ENCODE data around the gene HAPSTR1.

The HAPSTR1 gene

GRCh38 chr16:9095171-9095570 is 3.7 kb downstream of the HAPSTR1 start:
- no peak overlapping the region for H2BK120ac ChIP-seq (ENCODE audit: low read depth, low read length)
- no peak for DNase-seq
- peaks cover 17% of the 10 kb centered on the region for H3K4me1 ChIP-seq (ENCODE audit: control insufficient read depth, insufficient read depth, low read depth, low read length)
- H3K4me3 ChIP-seq (ENCODE audit: insufficient read depth in 1 of 2, low read depth in 1 of 2, low read length in 2 of 2) = peak overlapping the region in 1 of 2 experiments; percentile 87
- no peak overlapping the region for H4K8ac ChIP-seq (ENCODE audit: low read length)
- no peak overlapping the region for H2AFZ ChIP-seq (ENCODE audit: low read depth, low read length)
- H2BK15ac ChIP-seq (ENCODE audit: low read depth, poor library complexity, severe bottlenecking) = no peak overlapping the region
- no peaks in the 10 kb centered on the region for H3K9me3 ChIP-seq (ENCODE audit: control insufficient read depth, low read length)
- H3K27ac ChIP-seq (ENCODE audit: low read length, poor library complexity, severe bottlenecking) = no peak overlapping the region
- H3K79me1 ChIP-seq (replicated peaks; ENCODE audit: low read length, poor library complexity, severe bottlenecking) = no peaks in the 10 kb centered on the region
- H2AK5ac ChIP-seq (ENCODE audit: low read length, severe bottlenecking) = no peak overlapping the region
- WGBS = 38% methylated on average over 1 of the region's 1 CpG
- H4K91ac ChIP-seq (ENCODE audit: low read length) = no peak overlapping the region
- H3K9ac ChIP-seq (ENCODE audit: low read length) = peak overlapping the region; percentile 95
- H3K23ac ChIP-seq (ENCODE audit: low read length in 2 of 2) = no peak overlapping the region
- H2BK12ac ChIP-seq (ENCODE audit: low read length in 2 of 2) = no peak overlapping the region
- H3K27me3 ChIP-seq (ENCODE audit: control insufficient read depth in 1 of 2, insufficient read depth in 1 of 2, low read length in 2 of 2) = no peaks in the 10 kb centered on the region
- H3K14ac ChIP-seq (ENCODE audit: low read length in 2 of 2) = no peak overlapping the region
- peak overlapping the region; percentile 49 for H3K4me2 ChIP-seq (ENCODE audit: low read length, poor library complexity, severe bottlenecking)
- H3K4ac ChIP-seq (ENCODE audit: low read depth in 1 of 2, low read length in 2 of 2) = no peak overlapping the region
- H2BK5ac ChIP-seq (ENCODE audit: low read depth, low read length, poor library complexity, severe bottlenecking) = no peak overlapping the region
- no peak overlapping the region for H3K18ac ChIP-seq (ENCODE audit: low read depth in 1 of 2, low read length in 2 of 2)
- peaks cover 18 to 72% of the 10 kb centered on the region in 2 experiments for H3K36me3 ChIP-seq (ENCODE audit: control insufficient read depth in 1 of 2, insufficient read depth in 2 of 2, low read depth in 1 of 2, low read length in 2 of 2)

GRCh38 chr16:9095656-9096397 is 4.4 kb downstream of the HAPSTR1 start:
- no peak overlapping the region for H3K23ac ChIP-seq (ENCODE audit: low read length in 2 of 2)
- WGBS = 81% methylated on average over 1 of the region's 1 CpG
- no peak overlapping the region for H3K18ac ChIP-seq (ENCODE audit: low read depth in 1 of 2, low read length in 2 of 2)
- H3K27ac ChIP-seq (ENCODE audit: low read length, poor library complexity, severe bottlenecking) = no peak overlapping the region
- no peak for DNase-seq
- peaks cover 21 to 78% of the 10 kb centered on the region in 2 experiments for H3K36me3 ChIP-seq (ENCODE audit: control insufficient read depth in 1 of 2, insufficient read depth in 2 of 2, low read depth in 1 of 2, low read length in 2 of 2)
- H4K91ac ChIP-seq (ENCODE audit: low read length) = no peak overlapping the region
- H2AK5ac ChIP-seq (ENCODE audit: low read length, severe bottlenecking) = no peak overlapping the region
- peak overlapping the region; percentile 95 for H3K9ac ChIP-seq (ENCODE audit: low read length)
- no peak overlapping the region for H2BK15ac ChIP-seq (ENCODE audit: low read depth, poor library complexity, severe bottlenecking)
- H3K27me3 ChIP-seq (ENCODE audit: control insufficient read depth in 1 of 2, insufficient read depth in 1 of 2, low read length in 2 of 2) = no peaks in the 10 kb centered on the region
- H3K4ac ChIP-seq (ENCODE audit: low read depth in 1 of 2, low read length in 2 of 2) = no peak overlapping the region
- no peaks in the 10 kb centered on the region for H3K9me3 ChIP-seq (ENCODE audit: control insufficient read depth, low read length)
- H2BK120ac ChIP-seq (ENCODE audit: low read depth, low read length) = no peak overlapping the region
- no peak overlapping the region for H2BK5ac ChIP-seq (ENCODE audit: low read depth, low read length, poor library complexity, severe bottlenecking)
- peaks cover 13% of the 10 kb centered on the region for H3K4me1 ChIP-seq (ENCODE audit: control insufficient read depth, insufficient read depth, low read depth, low read length)
- peak overlapping the region in 1 of 2 experiments; percentile 87 for H3K4me3 ChIP-seq (ENCODE audit: insufficient read depth in 1 of 2, low read depth in 1 of 2, low read length in 2 of 2)
- no peak overlapping the region for H4K8ac ChIP-seq (ENCODE audit: low read length)
- no peak overlapping the region for H2BK12ac ChIP-seq (ENCODE audit: low read length in 2 of 2)
- H3K14ac ChIP-seq (ENCODE audit: low read length in 2 of 2) = no peak overlapping the region
- H3K79me1 ChIP-seq (replicated peaks; ENCODE audit: low read length, poor library complexity, severe bottlenecking) = no peaks in the 10 kb centered on the region
- H3K4me2 ChIP-seq (ENCODE audit: low read length, poor library complexity, severe bottlenecking) = peak overlapping the region; percentile 49
- H2AFZ ChIP-seq (ENCODE audit: low read depth, low read length) = no peak overlapping the region

- H2BK12ac ChIP-seq (ENCODE audit: low read length in 2 of 2) = no peak overlapping the region
- H3K4ac ChIP-seq (ENCODE audit: low read depth in 1 of 2, low read length in 2 of 2) = no peak overlapping the region
- H3K4me3 ChIP-seq (ENCODE audit: insufficient read depth in 1 of 2, low read depth in 1 of 2, low read length in 2 of 2) = no peak overlapping the region
- no peaks in the 10 kb centered on the region for H3K79me1 ChIP-seq (replicated peaks; ENCODE audit: low read length, poor library complexity, severe bottlenecking)
- DNase-seq = no peak
- no peak overlapping the region for H3K18ac ChIP-seq (ENCODE audit: low read depth in 1 of 2, low read length in 2 of 2)
- no peak overlapping the region for H4K8ac ChIP-seq (ENCODE audit: low read length)
- no peak overlapping the region for H3K14ac ChIP-seq (ENCODE audit: low read length in 2 of 2)
- no peak overlapping the region for H3K4me2 ChIP-seq (ENCODE audit: low read length, poor library complexity, severe bottlenecking)
- H2AFZ ChIP-seq (ENCODE audit: low read depth, low read length) = no peak overlapping the region
- no peak overlapping the region for H3K27ac ChIP-seq (ENCODE audit: low read length, poor library complexity, severe bottlenecking)
- H4K91ac ChIP-seq (ENCODE audit: low read length) = no peak overlapping the region
- WGBS = 86% methylated on average over 1 of the region's 2 CpGs
- H2AK5ac ChIP-seq (ENCODE audit: low read length, severe bottlenecking) = no peak overlapping the region
- H3K23ac ChIP-seq (ENCODE audit: low read length in 2 of 2) = no peak overlapping the region
- no peak overlapping the region for H3K9ac ChIP-seq (ENCODE audit: low read length)
- H3K36me3 ChIP-seq (ENCODE audit: control insufficient read depth in 1 of 2, insufficient read depth in 2 of 2, low read depth in 1 of 2, low read length in 2 of 2) = peaks cover 21 to 84% of the 10 kb centered on the region in 2 experiments
- no peak overlapping the region for H2BK15ac ChIP-seq (ENCODE audit: low read depth, poor library complexity, severe bottlenecking)
- H3K27me3 ChIP-seq (ENCODE audit: control insufficient read depth in 1 of 2, insufficient read depth in 1 of 2, low read length in 2 of 2) = no peaks in the 10 kb centered on the region
- no peak overlapping the region for H2BK120ac ChIP-seq (ENCODE audit: low read depth, low read length)
- H2BK5ac ChIP-seq (ENCODE audit: low read depth, low read length, poor library complexity, severe bottlenecking) = no peak overlapping the region
- no peaks in the 10 kb centered on the region for H3K9me3 ChIP-seq (ENCODE audit: control insufficient read depth, low read length)
- H3K4me1 ChIP-seq (ENCODE audit: control insufficient read depth, insufficient read depth, low read depth, low read length) = peaks cover 13% of the 10 kb centered on the region
These were observed 5.0 kb downstream of the HAPSTR1 start for GRCh38 chr16:9096416-9096952.

GRCh38 chr16:9097266-9098219 is 6.1 kb downstream of the HAPSTR1 start:
- H3K14ac ChIP-seq (ENCODE audit: low read length in 2 of 2) = no peak overlapping the region
- H4K8ac ChIP-seq (ENCODE audit: low read length) = no peak overlapping the region
- WGBS = 98% methylated on average over 9 of the region's 10 CpGs
- H2AK5ac ChIP-seq (ENCODE audit: low read length, severe bottlenecking) = no peak overlapping the region
- no peak overlapping the region for H3K4ac ChIP-seq (ENCODE audit: low read depth in 1 of 2, low read length in 2 of 2)
- H2BK12ac ChIP-seq (ENCODE audit: low read length in 2 of 2) = no peak overlapping the region
- H3K79me1 ChIP-seq (replicated peaks; ENCODE audit: low read length, poor library complexity, severe bottlenecking) = no peaks in the 10 kb centered on the region
- peaks cover 24 to 95% of the 10 kb centered on the region in 2 experiments for H3K36me3 ChIP-seq (ENCODE audit: control insufficient read depth in 1 of 2, insufficient read depth in 2 of 2, low read depth in 1 of 2, low read length in 2 of 2)
- H2AFZ ChIP-seq (ENCODE audit: low read depth, low read length) = no peak overlapping the region
- no peaks in the 10 kb centered on the region for H3K27me3 ChIP-seq (ENCODE audit: control insufficient read depth in 1 of 2, insufficient read depth in 1 of 2, low read length in 2 of 2)
- H3K23ac ChIP-seq (ENCODE audit: low read length in 2 of 2) = no peak overlapping the region
- H3K27ac ChIP-seq (ENCODE audit: low read length, poor library complexity, severe bottlenecking) = no peak overlapping the region
- no peak overlapping the region for H2BK15ac ChIP-seq (ENCODE audit: low read depth, poor library complexity, severe bottlenecking)
- no peak overlapping the region for H2BK120ac ChIP-seq (ENCODE audit: low read depth, low read length)
- H3K4me2 ChIP-seq (ENCODE audit: low read length, poor library complexity, severe bottlenecking) = peak overlapping the region; percentile 4
- peak overlapping the region; percentile 6 for H3K9ac ChIP-seq (ENCODE audit: low read length)
- no peak overlapping the region for H2BK5ac ChIP-seq (ENCODE audit: low read depth, low read length, poor library complexity, severe bottlenecking)
- H3K4me1 ChIP-seq (ENCODE audit: control insufficient read depth, insufficient read depth, low read depth, low read length) = peaks cover 15% of the 10 kb centered on the region
- no peak overlapping the region for H4K91ac ChIP-seq (ENCODE audit: low read length)
- DNase-seq = no peak
- H3K9me3 ChIP-seq (ENCODE audit: control insufficient read depth, low read length) = no peaks in the 10 kb centered on the region
- no peak overlapping the region for H3K18ac ChIP-seq (ENCODE audit: low read depth in 1 of 2, low read length in 2 of 2)
- H3K4me3 ChIP-seq (ENCODE audit: insufficient read depth in 1 of 2, low read depth in 1 of 2, low read length in 2 of 2) = no peak overlapping the region
